K562 (cell line): Measurements from ENCODE around the gene SCARF2. TPM values are rescaled to one million over a fixed set of nuclear protein-coding genes. Genes with fewer than 3 reads are reported as not detected.

Experiments
- CUX1 ChIP-seq: fragments of 200-800 bp; sonication (Bioruptor generic); IDR thresholded peaks from 2 replicates; pipeline ENCODE4 v1.6.1; 2016; ENCODE audit warnings: missing genetic modification characterization, missing compliant biosample characterization
- DEAF1 ChIP-seq: fragments of 450-650 bp; formaldehyde crosslinking; IDR thresholded peaks from 2 replicates; pipeline ENCODE4 v1.4.0; 2020; ENCODE audit warnings: mild to moderate bottlenecking, moderate library complexity
- E4F1 ChIP-seq: fragments of 250-450 bp; sonication (Bioruptor Pico); IDR thresholded peaks from 2 replicates; pipeline ENCODE4 v1.5.0; 2021; ENCODE audit warnings: mild to moderate bottlenecking, borderline replicate concordance
- ELK1 ChIP-seq: sonication (generic); formaldehyde crosslinking; IDR thresholded peaks from 2 replicates; pipeline ENCODE4 v1.8.1; 2022; ENCODE audit warnings: missing genetic modification reagents
- HOMEZ ChIP-seq: fragments of 250-450 bp; sonication (Bioruptor Pico); IDR thresholded peaks from 2 replicates; pipeline ENCODE4 v1.4.0; 2020; ENCODE audit warnings: mild to moderate bottlenecking, moderate library complexity
- KLF16 ChIP-seq: IDR thresholded peaks from 2 replicates; pipeline ENCODE4 v1.6.1; 2016; ENCODE audit warnings: antibody characterized with exemption
- MAFG ChIP-seq: fragments of 450-650 bp; conservative IDR thresholded peaks from 2 replicates; pipeline ENCODE4 v1.6.1; 2016; ENCODE audit warnings: missing genetic modification characterization, missing compliant biosample characterization
- SIN3A ChIP-seq, 2 experiments: fragments of 150-350 bp in 1 of 2; IDR thresholded peaks; 2 replicates each; pipeline ENCODE4 v1.6.1; 2011 to 2016; ENCODE audit warnings: borderline replicate concordance in 2 of 2, low read depth in 2 of 2, low read length in 2 of 2, mild to moderate bottlenecking in 2 of 2, moderate library complexity in 2 of 2; ENCODE audit not compliant: control insufficient read depth in 1 of 2
- TGIF2 ChIP-seq: sonication (generic); formaldehyde crosslinking; IDR thresholded peaks from 2 replicates; pipeline ENCODE4 v1.8.1; 2022; ENCODE audit warnings: mild to moderate bottlenecking, missing genetic modification reagents, moderate library complexity
- ZNF133 ChIP-seq: fragments of 250-450 bp; sonication (Bioruptor Pico); IDR thresholded peaks from 2 replicates; pipeline ENCODE4 v1.4.0; 2020; ENCODE audit warnings: mild to moderate bottlenecking
- ZNF165 ChIP-seq: fragments of 250-450 bp; sonication (Bioruptor Pico); IDR thresholded peaks from 2 replicates; pipeline ENCODE4 v1.4.0; 2020; ENCODE audit warnings: borderline replicate concordance
- ZNF175 ChIP-seq: fragments of 200-800 bp; sonication (Bioruptor generic); IDR thresholded peaks from 2 replicates; pipeline ENCODE4 v1.6.1; 2016; ENCODE audit warnings: low read depth, mild to moderate bottlenecking, missing genetic modification characterization, missing compliant biosample characterization
- ZNF431 ChIP-seq: sonication (generic); formaldehyde crosslinking; IDR thresholded peaks from 2 replicates; pipeline ENCODE4 v1.8.0; 2022; ENCODE audit warnings: mild to moderate bottlenecking, missing genetic modification reagents
- polyA plus RNA-seq, 8 experiments: library from polyadenylated mRNA; depleted of rRNA in 4 of 8; stranded (reverse) in 5 of 8; unstranded in 3 of 8; fragments of >200 nt; fragmentation: Nextera tagmentation in 2 of 8; fragmentation: Illumina TruSeq in 1 of 8; extraction: Ambion mirVana in 2 of 8; extraction: Trizol in 1 of 8; gene quantifications; 2 replicates each; pipeline versions ENCODE4 v1.2.1 to v1.2.3, GENCODE V29; 2011 to 2014; ENCODE audit warnings: inconsistent platforms in 1 of 8, missing spikeins in 1 of 8
- total RNA-seq, 7 experiments: library from RNA; depleted of rRNA in 6 of 7; stranded (reverse); fragments of >200 nt in 6 of 7; fragmentation: Illumina TruSeq in 2 of 7; extraction: Trizol in 2 of 7; gene quantifications; 2 replicates each; pipeline versions ENCODE4 v1.2.1 to v1.2.3, GENCODE V29; 2011 to 2021; ENCODE audit warnings: low replicate concordance in 1 of 7

SCARF2 gene
- total and polyA plus RNA-seq, 9 of the 15 experiments (the other 6 are each of a cell fraction or from before 2014, with no cell fraction given) = 0.06 to 0.32 (median 0.21) TPM; not detected in 5

GRCh38 chr22:20414450-20414849, 23.2 kb downstream of the SCARF2 start (continued):
- TF ChIP-seq HOMEZ (0 out of 2 replicates have a peak, but pooled peaks have one; percentile 26), ZNF133 (CRISPR knock-in tag) (0 out of 2 replicates have a peak, but pooled peaks have one; percentile 59), E4F1 (CRISPR knock-in tag) (no peak), CUX1 (CRISPR knock-in tag) (no peak), ZNF431 (CRISPR knock-in tag) (peak; percentile 38; the same call in 1 of the 2 replicates), TGIF2 (CRISPR knock-in tag) (no peak), ELK1 (CRISPR knock-in tag) (no peak), ZNF175 (CRISPR knock-in tag) (no peak), MAFG (no peak), KLF16 (no peak), ZNF165 (CRISPR knock-in tag) (0 out of 2 replicates have a peak, but pooled peaks have one; percentile 63), DEAF1 (CRISPR knock-in tag) (0 out of 2 replicates have a peak, but pooled peaks have one; percentile 23), SIN3A (IDR thresholded peaks at IDR 0.05; ENCODE audit: borderline replicate concordance in 2 of 2, control insufficient read depth in 1 of 2, low read depth in 2 of 2, low read length in 2 of 2) (no peak)
